GM12878 (cell line): ENCODE data around the gene ZCCHC4. TPM values are rescaled to one million over a fixed set of nuclear protein-coding genes. Genes with fewer than 3 reads are reported as not detected.

Experiments
- ATAC-seq: fragments of 200-7000 bp; cut with Tn5 transposase; 3 replicates; pipeline ENCODE4 v1.9.1; 2020; ENCODE audit warnings: mild to moderate bottlenecking, moderate library complexity
- BruUV-seq: library from RNA; stranded (reverse); fragments of 400-500 nt; replicated peaks from 2 replicates; lab custom pipeline; 2021; lab: Mats Ljungman, UMichigan
- CTCF ChIA-PET: fragments of 300-600 bp; sonication (Branson Sonifier 250); formaldehyde crosslinking; extraction: SDS; loops from one replicate; lab custom pipeline; 2021; ENCODE audit warnings: inconsistent platforms; lab: Yijun Ruan, JAX
- POLR2A ChIA-PET: fragments of 350-600 bp; formaldehyde crosslinking; extraction: SDS; loops from one replicate; lab custom pipeline; 2021; ENCODE audit warnings: inconsistent platforms; lab: Charles Lee
- RAD21 ChIA-PET: fragments of 300-600 bp; sonication (Branson Sonifier 250); formaldehyde crosslinking; loops from one replicate; lab custom pipeline; 2023; ENCODE audit warnings: antibody characterized with exemption; ENCODE audit not compliant: unreplicated experiment; lab: Charles Lee
- SMC1A ChIA-PET: fragments of 300-600 bp; sonication (Branson Sonifier 250); formaldehyde crosslinking; loops from one replicate; lab custom pipeline; 2023; ENCODE audit not compliant: unreplicated experiment, uncharacterized antibody; lab: Charles Lee
- DNase-seq: peaks from one replicate; pipeline ENCODE4 v3.0.0-alpha.2; 2011; ENCODE audit warnings: low read depth, low spot score
- FAIRE-seq: peaks from 3 replicates; lab custom pipeline; 2011; peaks lifted over from hg19 to GRCh38; lab: Jason Lieb, UNC
- H2AFZ ChIP-seq: 2 replicates; pipeline ENCODE4 v1.6.0; 2011; ENCODE audit warnings: low read depth, low read length, control low read depth; ENCODE audit not compliant: control insufficient read depth
- H3K27ac ChIP-seq: 2 replicates; pipeline ENCODE4 v1.5.1; 2011; ENCODE audit warnings: control low read depth; ENCODE audit not compliant: control insufficient read depth, insufficient read depth
- H3K27me3 ChIP-seq, 2 experiments: replicated peaks in 1 of 2; 2 replicates each; pipeline versions ENCODE4 v1.6.0 to v1.6.1; 2011; ENCODE audit warnings: low read length in 1 of 2; ENCODE audit not compliant: control insufficient read depth in 2 of 2, insufficient read depth in 2 of 2
- H3K36me3 ChIP-seq, 2 experiments: 2 replicates each; pipeline ENCODE4 v1.5.1; 2011; ENCODE audit warnings: low read length in 1 of 2; ENCODE audit not compliant: control insufficient read depth in 2 of 2, insufficient read depth in 2 of 2
- H3K4me1 ChIP-seq: 2 replicates; pipeline ENCODE4 v1.6.1; 2011; ENCODE audit warnings: mild to moderate bottlenecking, low read length, moderate library complexity, mixed read lengths; ENCODE audit not compliant: control insufficient read depth, insufficient read depth
- H3K4me2 ChIP-seq: 2 replicates; pipeline ENCODE4 v1.6.0; 2011; ENCODE audit warnings: control low read depth; ENCODE audit not compliant: control insufficient read depth, insufficient read depth
- H3K4me3 ChIP-seq: fragments of 200-600 bp; sonication (generic); 2 replicates; pipeline ENCODE4 v1.5.1; 2016
- H3K79me2 ChIP-seq: 2 replicates; pipeline ENCODE4 v1.6.0; 2011; ENCODE audit warnings: low read length; ENCODE audit not compliant: control insufficient read depth, insufficient read depth
- H3K9ac ChIP-seq: 2 replicates; pipeline ENCODE4 v1.8.0; 2011; ENCODE audit warnings: low read length, control low read depth, mixed read lengths; ENCODE audit not compliant: control insufficient read depth, insufficient read depth
- H3K9me3 ChIP-seq: replicated peaks from 3 replicates; pipeline ENCODE4 v1.5.1; 2011; ENCODE audit warnings: mild to moderate bottlenecking, low read length; ENCODE audit not compliant: control insufficient read depth, insufficient read depth
- H4K20me1 ChIP-seq: 2 replicates; pipeline ENCODE4 v1.6.0; 2011; ENCODE audit not compliant: control insufficient read depth, insufficient read depth
- BACH1 ChIP-seq: fragments of 450-650 bp; IDR thresholded peaks from 2 replicates; pipeline ENCODE4 v1.6.1; 2017; ENCODE audit warnings: mild to moderate bottlenecking, borderline replicate concordance
- BMI1 ChIP-seq: fragments of 450-650 bp; IDR thresholded peaks from 2 replicates; pipeline ENCODE4 v1.6.1; 2016; ENCODE audit warnings: mild to moderate bottlenecking, moderate library complexity, borderline replicate concordance
- FOXM1 ChIP-seq: IDR thresholded peaks from 2 replicates; pipeline ENCODE4 v1.6.1; 2012; ENCODE audit warnings: low read depth, mild to moderate bottlenecking, inconsistent platforms, low read length, moderate library complexity
- HDGF ChIP-seq: fragments of 450-650 bp; IDR thresholded peaks from 2 replicates; pipeline ENCODE4 v1.6.1; 2016; ENCODE audit warnings: antibody characterized with exemption
- JUNB ChIP-seq: IDR thresholded peaks from 2 replicates; pipeline ENCODE4 v1.6.1; 2016; ENCODE audit warnings: antibody characterized with exemption, mild to moderate bottlenecking
- NR2C2 ChIP-seq: IDR thresholded peaks from 2 replicates; pipeline ENCODE4 v1.6.1; 2011; ENCODE audit warnings: borderline replicate concordance, low read depth; ENCODE audit not compliant: control insufficient read depth, insufficient read length
- RAD21 ChIP-seq: IDR thresholded peaks from 2 replicates; pipeline ENCODE4 v1.6.1; 2011; ENCODE audit warnings: mild to moderate bottlenecking, low read depth, low read length, moderate library complexity; ENCODE audit not compliant: insufficient read depth
- ZBTB4 ChIP-seq: fragments of 450-650 bp; formaldehyde crosslinking; IDR thresholded peaks from 2 replicates; pipeline ENCODE4 v1.4.0; 2022; ENCODE audit warnings: mild to moderate bottlenecking, moderate library complexity
- ZNF207 ChIP-seq: fragments of 450-650 bp; IDR thresholded peaks from 2 replicates; pipeline ENCODE4 v1.6.1; 2014; ENCODE audit warnings: antibody characterized with exemption, mild to moderate bottlenecking, borderline replicate concordance
- WGBS: methylation state at CpG from one replicate; pipeline ENCODE4 v1.1.6; 2016; ENCODE audit warnings: low lambda C conversion rate; ENCODE audit not compliant: insufficient replicate concordance, insufficient coverage; ENCODE audit errors: missing lambda C conversion rate; 5-methylcytosine and 5-hydroxymethylcytosine counted together
- in situ Hi-C: fragments of 300-500 bp; cut with MboI; formaldehyde crosslinking; loops from 9 replicates; pipeline ENCODE4 v1.14.3; 2018; ENCODE audit warnings: mixed read lengths
- intact Hi-C: fragments of 100-400 bp; cut with micrococcal nuclease; formaldehyde crosslinking; loops from one replicate; pipeline ENCODE4 v1.14.2; 2022; ENCODE audit not compliant: unreplicated experiment
- polyA plus RNA-seq, 11 experiments: library from polyadenylated mRNA; depleted of rRNA in 4 of 11; unstranded in 6 of 11; stranded (reverse) in 5 of 11; fragments of >200 nt; fragmentation: Nextera tagmentation in 4 of 11; fragmentation: Illumina TruSeq in 1 of 11; extraction: Ambion mirVana in 4 of 11; extraction: Trizol in 1 of 11; gene quantifications; 1 replicate in 1 of 11; 2 replicates in 10 of 11; pipeline versions ENCODE4 v1.2.1 to v1.2.3, GENCODE V29; 2011 to 2016; ENCODE audit warnings: inconsistent platforms in 2 of 11, missing spikeins in 2 of 11, low read depth in 1 of 11
- total RNA-seq, 4 experiments: library from RNA; depleted of rRNA in 3 of 4; stranded (reverse); fragments of >200 nt in 3 of 4; fragmentation: Illumina TruSeq in 1 of 4; extraction: Trizol in 1 of 4; gene quantifications; 2 replicates each; pipeline versions ENCODE4 v1.2.1 to v1.2.3, GENCODE V29; 2013 to 2021
- TF ChIP-seq, protein P1 (sequence below): fragments of 450-650 bp; IDR thresholded peaks from 2 replicates; pipeline ENCODE4 v1.6.1; 2016; ENCODE audit warnings: mild to moderate bottlenecking

ZCCHC4 gene
- total and polyA plus RNA-seq, 10 of the 15 experiments (the other 5 are each of a cell fraction or from before 2014, with no cell fraction given), result 3.2 to 17.7 (median 12.7) TPM

DNA sequence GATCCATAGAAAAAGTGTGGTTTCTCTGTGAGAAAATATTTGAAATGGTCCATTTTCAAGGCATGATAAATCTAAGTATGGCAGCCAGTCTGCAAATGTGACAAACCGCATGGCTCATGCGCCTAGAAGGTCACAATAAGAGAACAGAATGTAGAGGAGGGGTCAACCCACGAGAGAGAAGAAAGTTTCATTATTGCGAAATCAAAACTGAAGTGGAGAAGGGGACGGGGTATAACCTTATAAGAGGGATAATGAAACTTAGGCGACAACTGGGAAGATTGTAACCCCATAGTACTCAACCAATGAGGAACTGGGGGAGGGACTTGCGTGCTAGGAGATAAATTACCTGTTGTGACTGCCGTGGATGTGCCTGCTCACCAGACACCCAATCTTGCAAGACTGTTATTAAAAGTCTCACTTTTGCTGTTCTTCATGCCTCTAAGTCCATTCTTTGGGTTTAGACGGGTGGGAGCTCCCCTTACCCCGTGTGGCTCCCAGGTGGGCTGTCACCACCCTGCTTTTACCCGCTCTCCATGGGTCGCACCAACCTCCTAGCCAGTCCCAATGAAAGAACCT lies 21.3 kb upstream of the ZCCHC4 start:
- FAIRE-seq, result no peak

GRCh38 chr4:25297528-25298242 lies 14.9 kb upstream of the ZCCHC4 start:
- CTCF ChIA-PET, result interaction anchor here (2.4 kb wide), 1 partner anchor 15 kb away, joined by 11 read pairs; the partner anchor contains the start of gene ZCCHC4

More for the DNA sequence above, 21.3 kb upstream of the ZCCHC4 start:
- Histone ChIP-seq H3K27ac (no peak overlapping the region), H3K9ac (no peak overlapping the region), H3K4me1 (no peaks in the 10 kb centered on the region), H3K4me3 (no peak overlapping the region), H4K20me1 (no peaks in the 10 kb centered on the region), H3K9me3 (no peaks in the 10 kb centered on the region), H3K4me2 (no peak overlapping the region), H3K36me3 (no peaks in the 10 kb centered on the region), H3K79me2 (no peaks in the 10 kb centered on the region), H2AFZ (no peak overlapping the region), H3K27me3 (no peaks in the 10 kb centered on the region)
- RAD21 ChIA-PET, result no interaction called here
- no TSS peak for BruUV-seq
- ATAC-seq, result no peak
- 85% methylated on average over 12 of the region's 12 CpGs for WGBS
- intact Hi-C loops, result no loop called here
- SMC1A ChIA-PET, result no interaction called here
- POLR2A ChIA-PET, result no interaction called here
- no peak for TF ChIP-seq HDGF
- no peak for TF ChIP-seq NR2C2
- TF ChIP-seq BACH1, result no peak
- no peak for TF ChIP-seq JUNB
- TF ChIP-seq FOXM1, result no peak
- in situ Hi-C loops, result no loop called here
- no peak for DNase-seq
- CTCF ChIA-PET, result interaction anchor here (0.5 to 4.0 kb wide), 2 partner anchors 21 to 748 kb away, joined by 4 to 18 read pairs; partner anchors contain the start of gene ZCCHC4

More at GRCh38 chr4:25297528-25298242, 14.9 kb upstream of the ZCCHC4 start:
- no peaks in the 10 kb centered on the region for H3K27me3 ChIP-seq
- no peak overlapping the region for H3K4me2 ChIP-seq
- FAIRE-seq (no peak), DNase-seq (no peak), ATAC-seq (no peak)
- H3K9me3 ChIP-seq, result no peaks in the 10 kb centered on the region
- SMC1A ChIA-PET, result no interaction called here
- POLR2A ChIA-PET, result no interaction called here
- intact Hi-C loops (no loop called here), in situ Hi-C loops (no loop called here)
- H3K79me2 ChIP-seq, result no peaks in the 10 kb centered on the region
- H3K9ac ChIP-seq, result no peak overlapping the region
- no peaks in the 10 kb centered on the region for H3K36me3 ChIP-seq
- BruUV-seq, result no TSS peak
- WGBS, result 13% methylated on average over 5 of the region's 5 CpGs
- H3K27ac ChIP-seq, result no peak overlapping the region
- TF ChIP-seq BMI1, result no peak
- no peak for TF ChIP-seq ZNF207
- TF ChIP-seq, protein P1, sequence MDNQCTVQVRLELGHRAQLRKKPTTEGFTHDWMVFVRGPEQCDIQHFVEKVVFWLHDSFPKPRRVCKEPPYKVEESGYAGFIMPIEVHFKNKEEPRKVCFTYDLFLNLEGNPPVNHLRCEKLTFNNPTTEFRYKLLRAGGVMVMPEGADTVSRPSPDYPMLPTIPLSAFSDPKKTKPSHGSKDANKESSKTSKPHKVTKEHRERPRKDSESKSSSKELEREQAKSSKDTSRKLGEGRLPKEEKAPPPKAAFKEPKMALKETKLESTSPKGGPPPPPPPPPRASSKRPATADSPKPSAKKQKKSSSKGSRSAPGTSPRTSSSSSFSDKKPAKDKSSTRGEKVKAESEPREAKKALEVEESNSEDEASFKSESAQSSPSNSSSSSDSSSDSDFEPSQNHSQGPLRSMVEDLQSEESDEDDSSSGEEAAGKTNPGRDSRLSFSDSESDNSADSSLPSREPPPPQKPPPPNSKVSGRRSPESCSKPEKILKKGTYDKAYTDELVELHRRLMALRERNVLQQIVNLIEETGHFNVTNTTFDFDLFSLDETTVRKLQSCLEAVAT, result no peak
- no peak for TF ChIP-seq ZBTB4 (CRISPR knock-in tag)
- no peak for TF ChIP-seq RAD21
- no peak overlapping the region for H2AFZ ChIP-seq
- RAD21 ChIA-PET, result no interaction called here
- H4K20me1 ChIP-seq, result no peaks in the 10 kb centered on the region
- no peaks in the 10 kb centered on the region for H3K4me1 ChIP-seq
- no peak overlapping the region for H3K4me3 ChIP-seq
